NOMO-1 treated with DMSO at 0.1 percent for 48 hours (cell line): ENCODE data around the gene APOL1.
"Not testable (repeated sequence)": the region's sequence is repeated elsewhere in the genome, so short reads cannot be mapped to it uniquely, and the experiment has no call there.

Experiments
- DNase-seq: peaks from one replicate; lab custom pipeline; 2025; ENCODE audit not compliant: unreplicated experiment; lab: John Stamatoyannopoulos, UW

The APOL1 gene

DNA sequence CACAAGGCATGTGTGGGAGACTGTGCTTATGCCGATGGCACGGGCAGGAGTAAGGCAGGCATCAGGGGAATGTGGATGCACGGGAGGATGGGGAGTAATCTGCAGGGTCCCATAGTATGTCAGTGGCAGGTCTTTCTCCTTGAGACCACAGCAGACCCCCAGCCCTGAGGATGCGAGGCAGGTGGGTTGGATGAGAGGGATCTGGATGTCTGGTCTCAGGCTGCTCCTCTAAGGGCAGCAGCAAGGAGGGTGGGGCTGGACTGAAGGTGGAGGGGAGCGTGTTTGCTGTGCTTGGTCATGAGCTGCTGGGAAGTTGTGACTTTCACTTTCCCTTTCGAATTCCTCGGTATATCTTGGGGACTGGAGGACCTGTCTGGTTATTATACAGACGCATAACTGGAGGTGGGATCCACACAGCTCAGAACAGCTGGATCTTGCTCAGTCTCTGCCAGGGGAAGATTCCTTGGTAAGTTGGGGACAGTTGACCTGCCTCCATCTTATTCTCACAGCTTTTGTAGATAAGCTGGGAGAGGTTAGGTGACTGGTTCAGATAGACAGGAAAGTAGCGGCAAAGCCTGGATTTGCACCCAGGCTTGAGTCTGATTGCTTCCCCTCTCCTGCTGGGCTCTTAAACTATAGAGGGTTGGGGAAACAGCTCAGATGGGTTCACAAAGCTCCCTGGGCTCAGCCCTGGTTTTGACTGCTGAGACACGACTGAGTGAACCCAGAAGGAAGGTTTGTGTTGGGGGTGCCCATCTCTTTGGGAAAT lies at the start of gene APOL1:
Gene APOL1 (plus strand): TSS at position 380 of the 769 bp plus-strand sequence. CDS start 1,823 bp downstream, outside the sequence.
- peak; percentile 53 for DNase-seq

DNA sequence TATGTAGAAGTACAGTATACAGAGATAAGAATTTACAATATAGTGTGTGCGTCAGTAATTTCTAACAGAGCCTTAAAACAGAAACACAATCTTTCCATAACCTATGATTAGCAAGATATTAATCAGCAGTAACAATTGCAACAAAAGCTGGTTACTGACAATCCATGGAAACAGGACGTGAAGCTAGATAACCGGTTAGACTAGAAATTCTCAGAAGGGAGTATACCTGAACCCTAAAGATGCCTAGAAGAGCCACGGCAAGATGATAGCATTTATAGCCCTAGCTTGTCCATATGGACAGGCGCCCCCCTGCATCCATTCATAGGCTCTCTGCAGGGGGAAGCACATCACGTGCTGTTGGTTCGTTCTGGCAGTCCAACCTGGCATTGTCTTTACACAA lies 49.5 kb upstream of the APOL1 start:
- DNase-seq = not testable (repeated sequence)

DNA sequence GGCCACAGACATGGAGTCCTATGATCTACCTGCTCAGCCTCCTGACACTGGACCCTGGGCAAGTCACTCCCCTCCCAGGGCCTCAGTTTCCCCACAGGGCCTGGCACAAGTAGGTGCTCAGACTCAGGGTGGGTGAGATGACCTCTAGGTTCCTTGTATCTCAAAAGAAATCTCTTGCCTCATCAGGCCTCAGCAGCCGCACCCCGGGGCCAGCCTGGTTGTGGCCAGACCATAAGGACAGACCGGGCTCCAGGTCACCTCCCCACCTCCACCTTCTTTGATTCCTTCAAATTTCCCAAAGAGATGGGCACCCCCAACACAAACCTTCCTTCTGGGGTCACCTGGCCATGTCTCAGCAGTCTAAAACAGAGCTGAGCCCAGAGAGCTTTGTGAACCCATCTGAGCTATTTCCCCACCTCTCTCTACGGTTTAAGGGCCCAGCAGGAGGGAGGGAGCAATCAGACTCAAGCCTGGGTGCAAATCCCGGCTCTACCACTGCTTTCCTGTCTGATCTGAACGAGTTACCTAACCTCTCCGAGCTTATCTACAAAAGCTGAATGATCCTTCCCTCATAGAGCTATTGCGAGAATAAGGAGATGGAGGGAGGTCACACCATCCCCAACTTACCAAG lies 48.8 kb upstream of the APOL1 start:
- DNase-seq = no peak

- no peak for DNase-seq
These were observed 48.3 kb upstream of the APOL1 start for GRCh38 chr22:36204632-36205015.

DNA sequence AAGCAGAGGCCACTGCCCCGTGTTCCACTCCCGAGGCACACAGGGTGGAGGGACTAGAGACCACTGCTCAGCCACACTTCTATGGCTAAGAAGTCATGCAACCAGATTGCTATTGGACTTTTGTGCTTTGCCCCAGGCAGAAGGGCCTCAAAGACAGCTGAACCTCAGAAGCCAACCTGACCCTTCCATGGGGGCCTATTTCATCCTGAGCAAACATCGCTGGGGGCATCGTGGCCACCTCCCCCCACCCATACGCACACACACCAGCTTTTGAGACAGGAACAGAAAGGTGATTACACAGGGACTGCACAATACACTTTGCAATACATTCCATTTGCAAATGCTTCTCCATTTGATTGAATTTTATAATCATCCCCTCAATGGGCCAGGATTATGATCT lies 47.4 kb upstream of the APOL1 start:
- DNase-seq = not testable (repeated sequence)

DNA sequence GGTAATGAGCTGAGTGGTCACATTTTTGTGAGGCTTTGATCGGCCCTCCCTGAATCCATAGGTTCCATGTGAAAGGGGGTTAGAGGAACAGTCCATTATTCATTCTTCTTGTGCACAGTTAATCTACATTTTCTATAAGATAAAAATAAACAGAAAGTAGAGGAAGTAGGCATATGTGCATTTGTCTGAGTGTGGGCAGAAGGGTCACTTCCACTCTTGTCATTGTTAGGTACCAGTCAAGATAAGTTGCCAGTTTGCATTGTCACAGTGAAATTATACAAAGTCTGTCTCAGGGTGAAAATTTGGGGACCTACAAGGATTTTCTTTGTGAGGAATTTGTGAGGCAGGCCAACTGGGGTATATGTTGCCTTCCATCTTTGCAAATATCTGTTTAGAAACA lies 46.7 kb upstream of the APOL1 start:
- no peak for DNase-seq

DNA sequence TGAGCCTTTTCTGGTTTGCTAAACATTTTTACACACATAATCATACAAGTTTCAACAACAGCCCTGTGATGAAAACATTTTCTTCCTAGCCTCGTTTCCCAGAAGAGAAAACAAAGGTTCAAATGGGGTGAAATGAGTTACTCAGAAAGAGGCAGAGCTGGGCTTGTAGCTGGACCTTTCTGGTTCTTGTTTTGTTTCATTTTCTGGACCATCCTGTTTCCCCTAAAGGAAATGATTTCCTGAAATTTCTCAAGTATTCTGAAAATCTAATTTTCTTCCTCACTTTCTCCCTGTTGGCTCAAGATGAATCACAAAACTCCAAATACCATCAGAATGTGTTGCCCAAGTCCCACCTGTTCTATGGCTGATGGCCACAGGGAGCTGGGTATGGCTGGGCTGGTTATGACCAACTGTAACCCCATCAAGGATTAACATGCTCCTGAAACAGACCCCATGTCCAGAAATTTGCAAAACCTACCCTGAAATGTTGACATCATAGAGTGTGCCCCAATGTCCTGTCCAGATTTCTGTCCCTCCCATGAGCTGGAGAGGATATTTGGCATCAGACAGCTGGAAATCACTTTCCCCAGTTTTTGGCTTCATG lies 44.7 kb upstream of the APOL1 start:
- no peak for DNase-seq

- DNase-seq = no peak
These were observed 44.0 kb upstream of the APOL1 start for GRCh38 chr22:36208914-36209313.

DNA sequence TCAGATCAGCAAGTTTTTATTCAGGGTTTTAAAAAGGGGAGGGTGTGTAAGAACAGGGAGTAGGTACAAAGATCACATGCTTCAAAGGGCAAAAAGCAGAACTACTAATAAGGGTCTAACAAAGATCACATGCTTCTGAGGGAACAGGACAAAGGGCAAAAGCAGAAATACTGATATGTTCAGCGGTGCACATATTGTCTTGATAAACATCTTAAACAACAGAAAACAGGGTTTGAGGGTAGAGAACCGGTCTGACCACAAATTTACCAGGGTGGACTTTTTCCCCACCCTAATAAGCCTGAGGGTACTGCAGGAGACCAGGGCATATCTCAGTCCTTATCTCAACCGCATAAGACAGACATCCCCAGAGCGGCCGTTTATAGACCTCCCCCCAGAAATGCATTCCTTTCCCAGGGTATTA lies 43.4 kb upstream of the APOL1 start:
- DNase-seq = not testable (repeated sequence)

- no peak for DNase-seq
These were observed 42.7 kb upstream of the APOL1 start for GRCh38 chr22:36210224-36210623.

DNA sequence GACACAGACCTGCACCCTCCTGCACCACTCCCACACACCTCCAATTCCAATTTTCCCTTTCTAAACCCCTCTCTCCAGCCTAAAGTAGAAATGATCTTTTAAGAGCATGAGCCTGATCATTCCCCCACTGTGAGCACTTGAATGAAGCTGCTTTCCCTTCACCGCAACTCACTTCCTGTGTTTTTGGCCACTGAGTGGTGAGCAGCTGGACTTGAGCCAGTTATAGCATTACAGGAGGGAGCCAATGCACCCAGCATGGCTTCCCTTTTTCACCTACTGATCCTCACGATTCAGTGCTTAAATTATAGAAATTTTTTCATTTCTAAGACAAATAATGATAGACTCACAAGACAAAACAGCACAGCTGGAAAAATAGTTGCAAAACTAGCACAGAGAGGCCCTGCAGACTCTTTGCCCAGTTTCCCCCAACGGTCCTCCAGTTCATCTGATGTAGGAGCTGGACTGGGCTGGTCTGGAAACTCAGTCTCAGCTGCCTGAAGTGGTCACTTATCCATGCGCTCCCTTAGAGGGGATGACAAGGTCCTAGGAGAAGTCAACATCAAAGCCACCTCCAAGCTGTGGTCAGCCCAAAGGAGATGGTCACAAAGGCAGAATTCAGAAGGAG lies 41.6 kb upstream of the APOL1 start:
- DNase-seq = peak; percentile 28

DNA sequence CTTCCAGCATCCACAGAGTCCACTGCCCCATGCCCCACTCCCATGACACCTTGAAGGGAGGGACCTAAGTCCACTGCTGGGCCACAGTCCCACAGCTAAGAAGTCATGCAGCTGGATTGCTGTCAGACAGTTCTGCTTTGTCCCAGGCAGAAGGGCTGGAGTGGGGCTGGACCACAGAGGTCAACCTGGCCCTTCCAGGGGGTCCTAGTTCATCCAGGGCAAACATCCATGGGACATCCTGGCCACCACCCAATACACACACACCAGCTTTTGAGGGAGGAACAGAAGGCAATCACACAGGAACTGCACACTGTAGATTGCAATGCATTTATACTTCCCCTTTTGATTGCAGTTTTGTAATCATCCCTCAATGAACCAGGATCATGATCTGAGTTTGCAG lies 40.0 kb upstream of the APOL1 start:
- DNase-seq = peak; percentile 67

GRCh38 chr22:36213586-36213985 lies 39.3 kb upstream of the APOL1 start:
- DNase-seq = no peak

GRCh38 chr22:36215981-36216380 lies 37.0 kb upstream of the APOL1 start:
- DNase-seq = no peak

- peak; percentile 42 for DNase-seq
These were observed 34.2 kb upstream of the APOL1 start for GRCh38 chr22:36218648-36219193.

- no peak for DNase-seq
These were observed 32.4 kb upstream of the APOL1 start for GRCh38 chr22:36220451-36220921.

DNA sequence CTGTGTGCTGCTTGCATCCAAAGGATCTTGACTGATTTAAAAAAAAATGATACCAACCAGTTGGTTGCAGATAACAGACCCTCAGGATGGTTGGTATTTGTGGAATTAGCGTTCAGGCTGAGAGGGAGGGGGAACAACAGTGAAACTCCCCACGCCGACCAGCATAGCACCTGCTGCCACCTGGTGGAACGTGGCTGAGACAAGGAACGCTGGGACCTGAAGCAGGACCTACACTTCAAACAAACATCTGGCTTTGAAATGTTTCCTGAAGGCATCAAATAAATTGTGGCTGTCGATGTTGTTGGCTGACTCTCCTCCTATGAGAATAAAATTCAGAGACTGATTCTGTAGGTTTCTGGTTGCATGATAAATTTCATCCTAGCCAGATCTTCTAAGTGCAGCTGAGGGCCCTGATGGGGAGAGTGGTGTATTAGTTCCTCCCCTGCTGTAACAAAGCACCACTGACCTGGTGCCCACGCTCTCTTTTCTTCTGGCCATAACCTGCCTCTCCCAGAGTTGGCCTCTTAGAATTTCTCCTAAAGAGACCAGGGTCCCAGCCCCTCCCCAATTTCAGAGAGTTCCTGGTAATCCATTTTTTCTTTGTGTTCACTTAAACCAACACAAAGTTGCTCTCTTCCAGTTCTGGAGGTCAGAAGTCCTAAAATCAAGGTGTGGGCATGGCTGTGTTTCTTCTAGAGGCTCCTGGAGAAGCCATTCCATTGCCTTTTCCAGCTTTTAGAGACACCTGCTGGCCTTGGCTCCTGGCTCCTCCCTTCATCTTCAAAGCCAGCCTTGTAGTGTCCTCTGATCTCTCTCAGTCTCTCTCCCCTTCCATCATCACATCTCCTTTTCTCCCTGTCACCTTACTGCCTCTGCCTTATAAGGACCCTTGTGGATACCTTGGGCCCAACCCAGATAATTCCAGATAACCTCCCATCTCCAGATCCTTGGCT lies 30.9 kb upstream of the APOL1 start:
- no peak for DNase-seq

GRCh38 chr22:36222887-36223450 lies 30.0 kb upstream of the APOL1 start:
- DNase-seq = no peak

DNA sequence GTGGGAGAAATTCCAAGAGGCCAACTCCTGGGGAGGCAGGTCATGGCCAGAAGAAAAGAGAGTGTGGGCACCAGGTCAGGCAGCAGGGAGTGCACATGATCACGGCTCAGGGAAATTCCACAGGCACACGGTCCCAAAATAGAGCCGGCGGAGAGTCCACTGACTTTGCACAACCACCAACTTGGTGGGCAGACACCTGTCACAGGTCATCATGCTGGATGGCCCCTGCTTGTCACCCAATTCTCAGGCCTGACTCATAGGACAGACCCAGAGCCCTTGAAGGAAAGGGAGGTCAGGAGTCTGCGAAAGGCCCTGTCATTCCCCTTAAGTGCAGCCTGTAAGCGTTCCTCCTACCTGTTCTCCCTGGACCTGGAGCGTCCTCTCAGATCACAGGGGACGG lies 29.4 kb upstream of the APOL1 start:
- DNase-seq = no peak

DNA sequence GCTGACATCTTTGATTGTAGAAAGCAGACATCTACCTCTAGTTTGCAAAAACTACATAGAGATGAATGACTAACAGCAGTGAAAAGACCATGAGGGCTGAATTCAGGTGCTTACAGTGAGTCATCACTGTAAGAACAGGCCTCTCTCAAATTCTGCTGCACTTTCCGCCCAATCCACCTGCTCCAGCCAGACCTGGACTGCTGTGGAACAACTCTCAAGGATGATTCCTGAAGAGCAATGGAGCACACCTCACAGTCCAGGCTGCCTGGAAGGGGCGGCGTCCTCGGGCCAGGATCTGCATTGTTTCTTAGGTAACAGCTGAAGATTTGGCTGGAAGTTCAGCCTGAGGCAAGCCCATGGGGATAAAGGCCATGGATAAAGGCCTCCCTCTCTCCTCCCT lies 28.7 kb upstream of the APOL1 start:
- no peak for DNase-seq
